HCT116 (cell line): ENCODE results near the gene ZNF692. TPM values are rescaled to one million over a fixed set of nuclear protein-coding genes. Genes with fewer than 3 reads are reported as not detected.

Experiments used
- ATAC-seq: fragments of 200-7000 bp; cut with Tn5 transposase; 2 replicates; pipeline ENCODE4 v1.9.1; 2020; ENCODE audit warnings: mild to moderate bottlenecking, moderate library complexity
- BruUV-seq: library from RNA; stranded (reverse); fragments of 400-500 nt; replicated peaks from 2 replicates; lab custom pipeline; 2021; lab: Mats Ljungman, UMichigan
- CTCF ChIA-PET: fragments of 300-600 bp; sonication (Branson Sonifier 250); formaldehyde crosslinking; loops from one replicate; lab custom pipeline; 2021; ENCODE audit warnings: antibody characterized with exemption; lab: Charles Lee
- POLR2A ChIA-PET: fragments of 300-600, 350-600 bp; sonication (Branson Sonifier 250); formaldehyde crosslinking; loops from one replicate; lab custom pipeline; 2021; ENCODE audit warnings: antibody characterized with exemption; lab: Charles Lee
- RAD21 ChIA-PET, 2 experiments: fragments of 300-600 bp; sonication (Branson Sonifier 250); formaldehyde crosslinking; loops; one replicate each; lab custom pipeline; 2023; ENCODE audit warnings: low total read pairs in 2 of 2; ENCODE audit not compliant: uncharacterized antibody in 2 of 2, unreplicated experiment in 2 of 2, low non-redundant PET in 1 of 2; lab: Charles Lee
- DNase-seq: peaks from one replicate; pipeline ENCODE4 v3.0.0-alpha.2; 2010; ENCODE audit warnings: low read depth, low spot score
- H2AFZ ChIP-seq: fragments of 200-600 bp; shearing (Covaris generic), sonication (generic); 2 replicates; pipeline ENCODE4 v1.6.1; 2017; ENCODE audit warnings: low read depth, mixed run types, mixed read lengths, antibody characterized with exemption, low read length; ENCODE audit not compliant: poor library complexity, severe bottlenecking
- H3K27ac ChIP-seq: 2 replicates; pipeline ENCODE4 v1.5.1; 2012; ENCODE audit warnings: low read depth, low read length
- H3K27me3 ChIP-seq: fragments of 200-600 bp; sonication (generic); 2 replicates; pipeline ENCODE4 v1.6.1; 2016; ENCODE audit warnings: mixed run types, low read length, mixed read lengths; ENCODE audit not compliant: insufficient read depth
- H3K36me3 ChIP-seq, 2 experiments: fragments of 200-500 bp in 1 of 2; fragments of 200-600 bp in 1 of 2; sonication (Bioruptor generic) in 1 of 2; sonication (generic) in 1 of 2; 2 replicates each; pipeline versions ENCODE4 v1.5.1 to v1.6.1; 2014 to 2016; ENCODE audit warnings: low read length in 2 of 2, inconsistent platforms in 1 of 2, mixed read lengths in 1 of 2, mixed run types in 1 of 2; ENCODE audit not compliant: insufficient read depth in 2 of 2, control insufficient read depth in 1 of 2
- H3K4me1 ChIP-seq, 2 experiments: fragments of 200-600 bp in 1 of 2; sonication (generic) in 1 of 2; 2 replicates each; pipeline versions ENCODE4 v1.5.1 to v1.6.1; 2012 to 2017; ENCODE audit warnings: low read length in 2 of 2, inconsistent platforms in 1 of 2, mild to moderate bottlenecking in 1 of 2, mixed read lengths in 1 of 2, mixed run types in 1 of 2, moderate library complexity in 1 of 2; ENCODE audit not compliant: insufficient read depth in 2 of 2, control insufficient read depth in 1 of 2
- H3K4me2 ChIP-seq: fragments of 200-600 bp; sonication (generic); 2 replicates; pipeline ENCODE4 v1.6.1; 2017; ENCODE audit warnings: mixed run types, low read length, mixed read lengths
- H3K4me3 ChIP-seq, 2 experiments: fragments of 200-600 bp in 1 of 2; sonication (generic) in 1 of 2; replicated peaks in 1 of 2; 2 replicates each; pipeline ENCODE4 v1.5.1; 2011 to 2016; ENCODE audit warnings: low read length in 2 of 2, control low read depth in 1 of 2, low read depth in 1 of 2, mild to moderate bottlenecking in 1 of 2, mixed read lengths in 1 of 2, mixed run types in 1 of 2
- H3K79me2 ChIP-seq: fragments of 200-600 bp; sonication (generic); 2 replicates; pipeline ENCODE4 v1.6.1; 2017; ENCODE audit warnings: mild to moderate bottlenecking, mixed run types, low read length, moderate library complexity, mixed read lengths; ENCODE audit not compliant: insufficient read depth
- H3K9ac ChIP-seq: fragments of 200-600 bp; sonication (generic); 2 replicates; pipeline ENCODE4 v1.6.1; 2016; ENCODE audit warnings: low read length, mixed read lengths
- H3K9me2 ChIP-seq: fragments of 200-600 bp; sonication (generic), shearing (Covaris generic); 2 replicates; pipeline ENCODE4 v1.6.1; 2017; ENCODE audit warnings: mixed run types, mild to moderate bottlenecking, moderate library complexity; ENCODE audit not compliant: insufficient read depth
- H3K9me3 ChIP-seq, 2 experiments: fragments of 200-500 bp in 1 of 2; fragments of 200-600 bp in 1 of 2; sonication (Bioruptor generic) in 1 of 2; sonication (generic) in 1 of 2; 2 replicates each; pipeline ENCODE4 v1.6.1; 2014 to 2017; ENCODE audit warnings: low read length in 2 of 2, mixed read lengths in 2 of 2, inconsistent platforms in 1 of 2, low read depth in 1 of 2, mild to moderate bottlenecking in 1 of 2, mixed run types in 1 of 2, moderate library complexity in 1 of 2; ENCODE audit not compliant: control insufficient read depth in 1 of 2, insufficient read depth in 1 of 2
- H4K20me1 ChIP-seq: fragments of 200-600 bp; sonication (generic), shearing (Covaris generic); 2 replicates; pipeline ENCODE4 v1.6.1; 2017; ENCODE audit warnings: mixed run types, mild to moderate bottlenecking, moderate library complexity; ENCODE audit not compliant: insufficient read depth
- CBX3 ChIP-seq: IDR thresholded peaks from 2 replicates; pipeline ENCODE4 v1.6.1; 2012; ENCODE audit warnings: low read depth
- CTCF ChIP-seq, 3 experiments: fragments of 200-600 bp in 1 of 3; sonication (generic) in 1 of 3; IDR thresholded peaks in 2 of 3; conservative IDR thresholded peaks in 1 of 3; 2 replicates each; pipeline ENCODE4 v1.5.1; 2012 to 2017; ENCODE audit warnings: low read depth in 2 of 3, low read length in 2 of 3, antibody characterized with exemption in 1 of 3, borderline replicate concordance in 1 of 3, control low read depth in 1 of 3, mild to moderate bottlenecking in 1 of 3, mixed read lengths in 1 of 3, mixed run types in 1 of 3, moderate library complexity in 1 of 3; ENCODE audit not compliant: insufficient read depth in 1 of 3
- EZH2 ChIP-seq: fragments of 200-600 bp; sonication (generic); IDR thresholded peaks from 2 replicates; pipeline ENCODE4 v1.6.1; 2017; ENCODE audit warnings: antibody characterized with exemption, mixed run types
- FOSL1 ChIP-seq: IDR thresholded peaks from 2 replicates; pipeline ENCODE4 v1.6.1; 2012; ENCODE audit warnings: low read depth
- REST ChIP-seq: IDR thresholded peaks from 2 replicates; pipeline ENCODE4 v1.6.1; 2012; ENCODE audit warnings: low read depth
- SRF ChIP-seq: IDR thresholded peaks from 2 replicates; pipeline ENCODE4 v1.6.1; 2012; ENCODE audit warnings: low read depth
- intact Hi-C: fragments of 100-400 bp; cut with micrococcal nuclease; formaldehyde crosslinking; loops from 2 replicates; pipeline ENCODE4 v1.10.0; 2022
- total RNA-seq: library from RNA; stranded (reverse); gene quantifications from one replicate; pipeline ENCODE4 v1.2.1, GENCODE V29; 2021; ENCODE audit not compliant: unreplicated experiment

The ZNF692 gene
- total RNA-seq, 1 experiment from 2014 or later, result 76.2 TPM

GRCh38 chr1:248897412-248898337, 38.8 kb upstream of the ZNF692 start:
- no peak overlapping the region for H3K4me2 ChIP-seq
- intact Hi-C loops, result no loop called here
- no peaks in the 10 kb centered on the region for H3K4me1 ChIP-seq
- ChIA-PET POLR2A (no interaction called here), RAD21 (no interaction called here), CTCF (no interaction called here)
- H3K9ac ChIP-seq, result no peak overlapping the region
- H4K20me1 ChIP-seq, result no peaks in the 10 kb centered on the region
- no TSS peak for BruUV-seq
- TF ChIP-seq SRF, result no peak
- TF ChIP-seq CBX3, result no peak
- no peak for TF ChIP-seq EZH2
- no peak for TF ChIP-seq FOSL1
- no peak for TF ChIP-seq REST
- no peak for TF ChIP-seq CTCF (IDR thresholded peaks at IDR 0.05 in 2 of 3, conservative IDR thresholded peaks at IDR 0.05 in 1 of 3; ENCODE audit: borderline replicate concordance in 1 of 3, insufficient read depth in 1 of 3, low read depth in 2 of 3, low read length in 2 of 3)
- DNase-seq, result no peak
- H3K27me3 ChIP-seq, result 0 out of 2 replicates have a peak, but pooled peaks cover 3% of the 10 kb centered on the region
- no peaks in the 10 kb centered on the region for H3K9me3 ChIP-seq
- H2AFZ ChIP-seq, result no peak overlapping the region
- H3K4me3 ChIP-seq, result no peak overlapping the region
- no peak for ATAC-seq
- H3K9me2 ChIP-seq, result no peaks in the 10 kb centered on the region
- H3K79me2 ChIP-seq, result no peaks in the 10 kb centered on the region
- H3K27ac ChIP-seq, result no peak overlapping the region
- no peaks in the 10 kb centered on the region for H3K36me3 ChIP-seq
